Fibroblast of villous mesenchyme (primary cell): ENCODE measurements around the gene ACBD6. TPM values are rescaled to one million over a fixed set of nuclear protein-coding genes. Genes with fewer than 3 reads are reported as not detected.

Experiments
- DNase-seq: peaks from one replicate; pipeline ENCODE4 v3.0.0-alpha.2; 2010; ENCODE audit warnings: low read depth
- H3K4me3 ChIP-seq: 2 replicates; pipeline ENCODE4 v1.5.1; 2011; ENCODE audit warnings: low read depth, mild to moderate bottlenecking, low read length
- total RNA-seq: library from RNA; depleted of rRNA; stranded (reverse); fragments of >200 nt; gene quantifications from 2 replicates; pipeline ENCODE4 v1.2.3, GENCODE V29; 2012
- TF ChIP-seq, protein P1 (sequence below): IDR thresholded peaks from 2 replicates; pipeline ENCODE4 v1.5.1; 2012; ENCODE audit warnings: low read depth, mild to moderate bottlenecking, low read length; ENCODE audit not compliant: insufficient read depth

ACBD6 gene
- total RNA-seq, 1 donor: 44.5 TPM

DNA sequence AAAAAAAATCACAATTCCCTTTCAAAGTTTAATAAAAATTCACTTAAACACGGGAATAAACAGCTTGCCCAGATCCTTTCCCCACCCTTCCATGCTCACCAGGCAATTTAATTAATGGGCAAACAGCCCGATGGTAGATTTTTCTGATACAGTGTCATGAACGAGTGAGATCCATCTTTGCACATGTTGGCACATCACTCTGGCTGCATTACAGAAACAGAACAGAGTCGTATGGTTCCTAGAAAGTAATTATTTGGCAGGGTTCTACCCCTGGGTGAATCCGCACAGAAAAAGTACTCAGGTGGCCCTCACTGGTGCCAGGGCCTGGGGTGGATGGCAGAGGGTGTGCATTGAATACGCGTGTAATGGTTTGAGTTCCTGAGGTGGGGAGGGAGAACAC is 31.8 kb upstream of the ACBD6 start:
- TF ChIP-seq, protein P1, sequence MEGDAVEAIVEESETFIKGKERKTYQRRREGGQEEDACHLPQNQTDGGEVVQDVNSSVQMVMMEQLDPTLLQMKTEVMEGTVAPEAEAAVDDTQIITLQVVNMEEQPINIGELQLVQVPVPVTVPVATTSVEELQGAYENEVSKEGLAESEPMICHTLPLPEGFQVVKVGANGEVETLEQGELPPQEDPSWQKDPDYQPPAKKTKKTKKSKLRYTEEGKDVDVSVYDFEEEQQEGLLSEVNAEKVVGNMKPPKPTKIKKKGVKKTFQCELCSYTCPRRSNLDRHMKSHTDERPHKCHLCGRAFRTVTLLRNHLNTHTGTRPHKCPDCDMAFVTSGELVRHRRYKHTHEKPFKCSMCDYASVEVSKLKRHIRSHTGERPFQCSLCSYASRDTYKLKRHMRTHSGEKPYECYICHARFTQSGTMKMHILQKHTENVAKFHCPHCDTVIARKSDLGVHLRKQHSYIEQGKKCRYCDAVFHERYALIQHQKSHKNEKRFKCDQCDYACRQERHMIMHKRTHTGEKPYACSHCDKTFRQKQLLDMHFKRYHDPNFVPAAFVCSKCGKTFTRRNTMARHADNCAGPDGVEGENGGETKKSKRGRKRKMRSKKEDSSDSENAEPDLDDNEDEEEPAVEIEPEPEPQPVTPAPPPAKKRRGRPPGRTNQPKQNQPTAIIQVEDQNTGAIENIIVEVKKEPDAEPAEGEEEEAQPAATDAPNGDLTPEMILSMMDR: no peak
- H3K4me3 ChIP-seq: no peak overlapping the region
- DNase-seq: no peak

- H3K4me3 ChIP-seq: no peak overlapping the region
- peak; percentile 42 for DNase-seq
- TF ChIP-seq, protein P1: peak; percentile 81
Observed at GRCh38 chr1:180533266-180533987, 31.1 kb upstream of the ACBD6 start.

DNA sequence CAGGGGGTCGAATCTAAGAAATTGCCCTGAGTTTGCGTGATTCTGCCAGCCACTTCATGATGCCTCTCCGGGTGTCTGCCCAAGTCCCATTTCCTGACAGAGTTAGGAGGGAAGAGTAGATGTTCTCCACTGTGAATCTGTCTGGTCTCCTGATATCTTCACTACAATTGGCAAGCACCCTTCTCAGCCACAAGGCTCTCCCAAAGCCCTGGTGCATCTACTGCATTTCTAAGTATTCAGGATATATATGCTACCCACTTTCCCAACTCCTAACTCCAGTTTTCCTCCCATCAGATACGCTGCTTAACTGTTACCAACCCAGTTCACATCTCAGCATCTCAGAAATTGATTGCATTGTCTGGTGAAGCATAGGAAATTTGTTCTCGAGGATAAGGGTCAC is 30.5 kb upstream of the ACBD6 start:
- H3K4me3 ChIP-seq: no peak overlapping the region
- no peak for DNase-seq
- TF ChIP-seq, protein P1: no peak

DNA sequence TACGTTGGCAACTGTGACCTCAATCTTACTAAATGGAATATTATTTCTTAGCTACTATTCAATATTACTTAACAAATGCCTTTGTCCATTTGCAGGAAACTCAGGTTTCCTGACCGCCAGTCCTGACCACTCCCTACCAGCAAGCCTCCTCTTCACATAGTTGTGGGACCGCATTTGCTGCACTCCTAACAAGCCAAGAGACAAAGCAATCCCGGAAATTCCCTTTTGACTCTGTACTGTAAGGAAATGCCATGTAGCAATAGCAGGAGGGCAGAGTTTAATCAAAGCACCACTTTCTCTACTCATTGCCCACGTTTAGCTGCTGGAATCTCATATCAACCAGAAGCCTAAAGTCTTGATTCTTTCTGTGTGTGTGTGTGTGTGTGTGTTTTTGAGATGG is 28.1 kb upstream of the ACBD6 start:
- H3K4me3 ChIP-seq: no peak overlapping the region
- DNase-seq: peak; percentile 52
- TF ChIP-seq, protein P1: no peak

DNA sequence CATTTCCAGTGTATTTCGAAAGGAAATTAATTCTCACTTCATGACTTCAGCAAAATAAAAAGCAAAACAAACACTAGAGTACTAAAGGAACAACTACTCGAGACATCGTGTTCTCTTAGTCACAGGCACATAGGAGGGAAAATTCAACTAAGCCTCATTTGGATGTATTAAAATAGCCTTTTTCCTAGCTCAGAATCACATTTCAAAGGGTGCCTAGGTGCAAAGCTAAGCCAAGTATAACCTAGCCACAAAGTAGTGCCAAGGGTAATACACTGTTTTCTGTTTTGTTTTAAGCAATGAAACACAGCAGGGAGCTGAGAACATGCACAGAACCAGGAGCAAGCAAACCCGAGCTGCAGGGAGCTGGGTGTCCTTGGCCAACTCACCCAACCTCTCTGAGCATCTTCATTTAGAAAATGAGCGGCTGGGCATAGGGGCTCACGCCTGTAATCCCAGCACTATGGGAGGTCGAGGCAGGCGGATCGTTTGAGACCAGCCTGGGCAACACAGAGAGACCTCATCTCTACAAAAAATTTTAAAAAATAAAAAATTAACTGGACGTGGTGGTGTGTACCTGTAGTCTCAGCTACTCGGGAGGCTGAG is 26.6 kb upstream of the ACBD6 start:
- DNase-seq: no peak

DNA sequence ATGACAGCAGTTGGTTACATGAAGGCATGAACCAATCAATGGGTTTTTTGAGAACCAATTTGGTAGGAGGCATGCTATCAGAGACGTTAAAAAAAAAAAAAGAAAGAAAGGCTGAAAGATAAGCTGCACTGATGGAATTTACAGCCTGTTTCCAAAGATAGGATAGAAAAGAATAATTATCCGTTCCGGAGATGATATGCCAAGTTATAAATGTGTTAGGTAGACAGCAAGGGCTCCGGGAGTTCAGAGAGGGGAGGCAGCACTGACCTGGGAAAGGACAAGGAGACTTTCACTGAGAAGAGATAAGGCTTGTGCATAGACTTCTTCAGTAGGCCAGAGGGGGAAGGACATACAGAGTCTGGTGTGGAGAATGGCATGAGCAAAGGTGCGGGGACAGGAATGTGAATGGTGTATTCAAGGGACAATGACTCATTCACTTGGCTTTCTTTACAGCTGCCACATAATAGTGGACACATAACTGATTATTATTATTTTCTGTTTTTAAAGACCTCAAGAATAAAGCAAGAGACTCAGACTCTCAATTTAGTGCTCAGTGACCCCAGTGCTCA is 24.8 kb upstream of the ACBD6 start:
- DNase-seq: no peak
- TF ChIP-seq, protein P1: no peak
- no peak overlapping the region for H3K4me3 ChIP-seq

More for the DNA sequence above, 26.6 kb upstream of the ACBD6 start:
- H3K4me3 ChIP-seq: no peak overlapping the region
- TF ChIP-seq, protein P1: no peak
